Fibroblast of the aortic adventitia (primary cell): ENCODE measurements around the gene COL18A1. TPM values are rescaled to one million over a fixed set of nuclear protein-coding genes. Genes with fewer than 3 reads are reported as not detected.
"Not testable (repeated sequence)": the region's sequence is repeated elsewhere in the genome, so short reads cannot be mapped to it uniquely, and the experiment has no call there.

Source experiments
- DNase-seq: peaks from one replicate; pipeline ENCODE4 v3.0.0-alpha.2; 2010; ENCODE audit warnings: low read depth
- H3K4me3 ChIP-seq: 2 replicates; pipeline ENCODE4 v1.5.1; 2011; ENCODE audit warnings: low read depth, mild to moderate bottlenecking, control low read depth, low read length, moderate library complexity
- small RNA-seq: library from RNA; depleted of rRNA; stranded (forward); fragments of <200 nt; gene quantifications from one replicate; pipeline ENCODE3, GENCODE V24; 2012
- total RNA-seq: library from RNA; depleted of rRNA; stranded (reverse); fragments of >200 nt; gene quantifications from 2 replicates; pipeline ENCODE4 v1.2.3, GENCODE V29; 2012; ENCODE audit warnings: low replicate concordance
- TF ChIP-seq, protein P1 (sequence below): IDR thresholded peaks from 2 replicates; pipeline ENCODE4 v1.5.1; 2011; ENCODE audit warnings: mild to moderate bottlenecking, low read length, control low read depth, inconsistent platforms; ENCODE audit not compliant: insufficient read depth

The COL18A1 gene
- total RNA-seq, 1 donor, result 57.9 TPM

DNA sequence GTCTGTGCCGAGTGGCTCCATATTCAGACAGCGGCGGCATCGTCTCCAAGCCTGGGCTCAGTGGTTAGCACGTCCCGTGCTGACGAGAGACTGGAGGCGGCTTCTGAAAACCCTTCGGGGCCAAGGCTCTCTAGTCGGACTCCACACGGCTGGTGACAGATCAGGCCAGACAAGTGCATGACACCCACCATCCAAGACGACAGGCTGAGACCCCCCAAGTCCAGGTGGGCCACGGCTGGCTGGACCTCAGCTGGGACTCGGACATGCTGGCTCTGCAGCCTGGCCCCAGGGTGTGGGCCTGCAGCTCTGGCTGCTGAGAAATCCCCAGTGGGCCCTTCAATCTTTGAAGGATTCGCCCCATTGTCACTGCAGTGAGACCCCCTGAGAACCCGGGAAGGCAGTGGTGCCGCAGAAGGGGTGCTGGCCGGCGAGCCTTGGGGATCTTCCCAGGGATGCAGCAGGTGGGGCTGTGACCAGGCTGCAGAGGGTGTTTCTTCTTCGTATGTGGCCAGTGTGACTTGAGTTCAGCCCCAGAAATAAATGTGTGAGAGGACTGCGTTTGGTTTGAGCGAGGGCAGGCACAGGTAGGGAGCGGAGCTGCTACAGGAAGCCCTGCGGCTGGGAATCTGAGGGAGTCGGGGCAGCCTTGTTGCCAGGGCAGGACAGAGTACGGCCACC is 153.2 kb downstream of the COL18A1 start:
- no peak for DNase-seq

GRCh38 chr21:45559216-45560105 is 154.5 kb downstream of the COL18A1 start:
- TF ChIP-seq, protein P1, sequence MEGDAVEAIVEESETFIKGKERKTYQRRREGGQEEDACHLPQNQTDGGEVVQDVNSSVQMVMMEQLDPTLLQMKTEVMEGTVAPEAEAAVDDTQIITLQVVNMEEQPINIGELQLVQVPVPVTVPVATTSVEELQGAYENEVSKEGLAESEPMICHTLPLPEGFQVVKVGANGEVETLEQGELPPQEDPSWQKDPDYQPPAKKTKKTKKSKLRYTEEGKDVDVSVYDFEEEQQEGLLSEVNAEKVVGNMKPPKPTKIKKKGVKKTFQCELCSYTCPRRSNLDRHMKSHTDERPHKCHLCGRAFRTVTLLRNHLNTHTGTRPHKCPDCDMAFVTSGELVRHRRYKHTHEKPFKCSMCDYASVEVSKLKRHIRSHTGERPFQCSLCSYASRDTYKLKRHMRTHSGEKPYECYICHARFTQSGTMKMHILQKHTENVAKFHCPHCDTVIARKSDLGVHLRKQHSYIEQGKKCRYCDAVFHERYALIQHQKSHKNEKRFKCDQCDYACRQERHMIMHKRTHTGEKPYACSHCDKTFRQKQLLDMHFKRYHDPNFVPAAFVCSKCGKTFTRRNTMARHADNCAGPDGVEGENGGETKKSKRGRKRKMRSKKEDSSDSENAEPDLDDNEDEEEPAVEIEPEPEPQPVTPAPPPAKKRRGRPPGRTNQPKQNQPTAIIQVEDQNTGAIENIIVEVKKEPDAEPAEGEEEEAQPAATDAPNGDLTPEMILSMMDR, result no peak
- no peak for DNase-seq
- H3K4me3 ChIP-seq, result no peak overlapping the region

More for the DNA sequence above, 153.2 kb downstream of the COL18A1 start:
- no peak overlapping the region for H3K4me3 ChIP-seq
- TF ChIP-seq, protein P1, result no peak

GRCh38 chr21:45560106-45561021 is 155.4 kb downstream of the COL18A1 start:
- TF ChIP-seq, protein P1, result no peak
- no peak overlapping the region for H3K4me3 ChIP-seq
- DNase-seq, result no peak

DNA sequence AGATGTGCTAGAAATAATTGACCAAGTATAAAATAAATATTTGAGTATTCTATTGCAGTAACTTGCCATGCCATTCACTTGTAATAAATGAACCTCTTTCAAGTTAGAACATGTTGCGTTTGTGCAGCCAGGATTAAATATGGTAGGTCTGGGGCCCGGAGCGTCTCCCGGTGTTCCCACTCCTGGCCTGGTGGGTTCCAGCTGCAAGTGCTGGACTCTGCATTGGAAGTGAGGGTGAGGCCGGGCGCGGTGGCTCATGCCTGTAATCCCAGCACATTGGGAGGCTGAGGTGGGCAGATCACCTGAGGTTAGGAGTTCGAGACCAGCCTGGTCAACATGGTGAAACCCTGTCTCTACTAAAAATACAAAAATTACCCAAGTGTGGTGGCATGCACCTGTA is 156.3 kb downstream of the COL18A1 start:
- DNase-seq, result not testable (repeated sequence)

DNA sequence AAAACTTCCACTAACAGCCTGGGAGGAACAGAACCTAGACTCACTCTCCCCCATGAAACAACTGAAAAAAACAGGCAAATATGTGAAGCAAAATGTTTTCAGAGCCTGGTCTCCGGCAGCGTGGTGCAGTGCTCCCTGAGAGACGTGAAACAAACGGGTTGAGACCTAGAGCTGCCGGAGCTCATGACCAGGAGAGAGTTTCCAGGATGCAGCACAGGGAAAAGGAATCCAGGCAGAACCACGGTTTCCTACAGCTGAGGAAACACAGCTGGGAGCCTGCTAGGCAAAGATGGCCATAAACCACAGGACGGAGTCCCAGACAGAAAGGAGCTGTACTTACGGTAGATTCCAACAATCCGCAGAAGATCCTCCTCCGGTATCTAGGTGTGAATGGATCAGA is 157.4 kb downstream of the COL18A1 start:
- DNase-seq, result no peak
- TF ChIP-seq, protein P1, result no peak
- no peak overlapping the region for H3K4me3 ChIP-seq

More for the DNA sequence above, 156.3 kb downstream of the COL18A1 start:
- H3K4me3 ChIP-seq, result not testable (repeated sequence)

GRCh38 chr21:45562965-45563364 is 158.0 kb downstream of the COL18A1 start:
- TF ChIP-seq, protein P1, result no peak
- no peak for DNase-seq
- H3K4me3 ChIP-seq, result no peak overlapping the region

Small RNA genes within 50 kb of the gene (small RNA-seq; reads per million reads assigned to genes)
- not detected for gene MIR6815
- gene MTCO1P3, result not detected

Other genes starting within 250 kb of the COL18A1 start
- gene POFUT2, start 117.3 kb upstream of the COL18A1 start, total RNA-seq, result 23.8 and 48.6 TPM in 2 replicates
- 2.2 and 7.4 TPM in 2 replicates for gene SLC19A1, start 137.3 kb downstream of the COL18A1 start, total RNA-seq
- gene PCBP3, start 238.6 kb downstream of the COL18A1 start, total RNA-seq, result 1.2 and 4.2 TPM in 2 replicates